Measurements from ENCODE around the gene KISS1R. TPM values are rescaled to one million over a fixed set of nuclear protein-coding genes. Genes with fewer than 3 reads are reported as not detected.
A peak's percentile ranks its signal among the peaks of the same experiment; 100 is the strongest.

Gene KISS1R
- total and polyA plus RNA-seq, 9 donors, result 0.28 to 0.90 TPM; not detected in 7

- intact Hi-C loops (cut with DNase I), result no loop called here
- Histone ChIP-seq H3K9me3 (no peaks in the 10 kb centered on the region), H3K27me3 (no peaks in the 10 kb centered on the region), H3K36me3 (no peaks in the 10 kb centered on the region), H3K4me1 (ENCODE audit: insufficient read depth) (peaks cover 17% of the 10 kb centered on the region), H3K27ac (peak overlapping the region; percentile 90 to 92), H3K4me3 (no peak overlapping the region)
- TF ChIP-seq EP300 (IDR thresholded peaks at IDR 0.05), result no peak
- TF ChIP-seq POLR2A (IDR thresholded peaks at IDR 0.05), result no peak
- no peak for TF ChIP-seq CTCF (IDR thresholded peaks at IDR 0.05)
- no peak for DNase-seq
- 88 to 90% (median 88%) methylated on average over 8 of the region's 8 CpGs for WGBS, 3 donors
Measured at GRCh38 chr19:870314-870713, 46.8 kb upstream of the KISS1R start.

GRCh38 chr19:870963-871401 lies 46.2 kb upstream of the KISS1R start:
- H3K4me3 ChIP-seq, result no peak overlapping the region
- no peaks in the 10 kb centered on the region for H3K9me3 ChIP-seq
- peak overlapping the region in 1 of 2 donors; percentile 15 for H3K27ac ChIP-seq
- WGBS, 3 donors, result 59 to 78% (median 72%) methylated on average over 18 to 28 of the region's 28 CpGs
- DNase-seq, result peak in 4 of 5 donors; percentile 58 to 82 (median 72)
- H3K27me3 ChIP-seq, result no peaks in the 10 kb centered on the region
- intact Hi-C loops (cut with DNase I), result no loop called here
- H3K36me3 ChIP-seq, result no peaks in the 10 kb centered on the region
- TF ChIP-seq CTCF (IDR thresholded peaks at IDR 0.05) (no peak), EP300 (IDR thresholded peaks at IDR 0.05) (no peak), POLR2A (IDR thresholded peaks at IDR 0.05) (no peak)
- H3K4me1 ChIP-seq (ENCODE audit: insufficient read depth), result peaks cover 17% of the 10 kb centered on the region

- Histone ChIP-seq H3K27me3 (no peaks in the 10 kb centered on the region), H3K4me1 (ENCODE audit: insufficient read depth) (peaks cover 17% of the 10 kb centered on the region), H3K27ac (peak overlapping the region; percentile 33 to 59), H3K9me3 (no peaks in the 10 kb centered on the region), H3K36me3 (no peaks in the 10 kb centered on the region), H3K4me3 (no peak overlapping the region)
- TF ChIP-seq POLR2A (IDR thresholded peaks at IDR 0.05) (no peak), CTCF (IDR thresholded peaks at IDR 0.05) (no peak)
- 52 to 79% (median 73%) methylated on average over 19 to 24 of the region's 33 CpGs for WGBS, 3 donors
- DNase-seq, result peak in 4 of 5 donors; percentile 42 to 67 (median 62)
- intact Hi-C loops (cut with DNase I), result no loop called here
Measured at GRCh38 chr19:871446-872265, 45.5 kb upstream of the KISS1R start.

- TF ChIP-seq POLR2A (IDR thresholded peaks at IDR 0.05) (no peak), CTCF (IDR thresholded peaks at IDR 0.05) (no peak), EP300 (IDR thresholded peaks at IDR 0.05) (no peak)
- intact Hi-C loops (cut with DNase I), result no loop called here
- no peaks in the 10 kb centered on the region for H3K27me3 ChIP-seq
- H3K27ac ChIP-seq, result peak overlapping the region; percentile 33 to 59
- H3K9me3 ChIP-seq, result no peaks in the 10 kb centered on the region
- peak; percentile 63 to 78 (median 74) for DNase-seq
- 29 to 62% (median 59%) methylated on average over 26 to 27 of the region's 27 CpGs for WGBS, 3 donors
- no peak overlapping the region for H3K4me3 ChIP-seq
- H3K36me3 ChIP-seq, result no peaks in the 10 kb centered on the region
- H3K4me1 ChIP-seq (ENCODE audit: insufficient read depth), result peaks cover 17% of the 10 kb centered on the region
Measured at GRCh38 chr19:872266-872951, 44.7 kb upstream of the KISS1R start.
